ENCODE results near the gene ARRB1.

ARRB1 gene

DNA sequence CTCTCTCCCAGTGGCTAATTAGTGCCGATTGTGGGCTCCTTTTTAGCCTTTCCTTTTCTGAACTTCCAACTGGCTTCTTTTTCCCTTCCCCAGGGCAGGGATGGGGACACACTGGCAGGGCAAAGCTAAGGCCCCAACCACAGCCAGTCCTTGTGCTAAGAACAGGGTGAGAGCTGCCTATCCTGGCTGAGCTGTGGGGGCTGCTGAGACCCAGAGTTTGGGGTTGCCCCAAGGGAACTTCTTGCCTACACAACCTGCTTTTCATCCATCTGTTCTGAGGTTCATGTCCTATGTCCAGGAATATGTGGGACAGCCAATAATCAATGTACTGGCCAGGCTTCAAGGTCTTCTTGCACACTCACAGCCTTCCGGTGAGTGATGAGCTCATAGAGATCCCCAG is 120.8 kb downstream of the ARRB1 start:
- DNase-seq (ENCODE audit: low read depth): no peak
- TF ChIP-seq, protein P1, sequence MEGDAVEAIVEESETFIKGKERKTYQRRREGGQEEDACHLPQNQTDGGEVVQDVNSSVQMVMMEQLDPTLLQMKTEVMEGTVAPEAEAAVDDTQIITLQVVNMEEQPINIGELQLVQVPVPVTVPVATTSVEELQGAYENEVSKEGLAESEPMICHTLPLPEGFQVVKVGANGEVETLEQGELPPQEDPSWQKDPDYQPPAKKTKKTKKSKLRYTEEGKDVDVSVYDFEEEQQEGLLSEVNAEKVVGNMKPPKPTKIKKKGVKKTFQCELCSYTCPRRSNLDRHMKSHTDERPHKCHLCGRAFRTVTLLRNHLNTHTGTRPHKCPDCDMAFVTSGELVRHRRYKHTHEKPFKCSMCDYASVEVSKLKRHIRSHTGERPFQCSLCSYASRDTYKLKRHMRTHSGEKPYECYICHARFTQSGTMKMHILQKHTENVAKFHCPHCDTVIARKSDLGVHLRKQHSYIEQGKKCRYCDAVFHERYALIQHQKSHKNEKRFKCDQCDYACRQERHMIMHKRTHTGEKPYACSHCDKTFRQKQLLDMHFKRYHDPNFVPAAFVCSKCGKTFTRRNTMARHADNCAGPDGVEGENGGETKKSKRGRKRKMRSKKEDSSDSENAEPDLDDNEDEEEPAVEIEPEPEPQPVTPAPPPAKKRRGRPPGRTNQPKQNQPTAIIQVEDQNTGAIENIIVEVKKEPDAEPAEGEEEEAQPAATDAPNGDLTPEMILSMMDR (conservative IDR thresholded peaks at IDR 0.05; ENCODE audit: control insufficient read depth, insufficient read depth, low read depth, low read length): no peak
- H3K4me3 ChIP-seq (ENCODE audit: control insufficient read depth, low read depth, low read length): no peak overlapping the region

DNA sequence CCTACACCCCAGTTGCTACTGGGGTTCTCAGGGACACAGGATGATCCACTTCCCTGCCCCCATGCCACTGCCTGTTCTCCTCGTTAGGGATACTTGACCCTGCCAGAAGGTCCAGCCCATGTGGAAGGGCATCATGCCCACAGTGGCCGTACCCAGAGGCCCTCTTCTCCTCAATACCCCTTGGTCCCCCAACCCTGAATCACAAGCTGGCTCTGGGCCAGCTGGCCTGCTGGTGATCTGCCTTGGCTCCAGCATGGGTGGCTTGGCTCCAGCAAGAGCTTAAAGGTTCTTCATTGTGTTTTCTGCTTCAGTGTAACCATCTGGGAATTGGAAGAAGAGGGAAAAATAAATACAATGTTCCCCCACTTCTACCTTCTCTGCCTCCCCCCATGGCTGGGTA is 122.0 kb downstream of the ARRB1 start:
- TF ChIP-seq, protein P1 (conservative IDR thresholded peaks at IDR 0.05; ENCODE audit: control insufficient read depth, insufficient read depth, low read depth, low read length): no peak
- H3K4me3 ChIP-seq (ENCODE audit: control insufficient read depth, low read depth, low read length): no peak overlapping the region
- no peak for DNase-seq (ENCODE audit: low read depth)

DNA sequence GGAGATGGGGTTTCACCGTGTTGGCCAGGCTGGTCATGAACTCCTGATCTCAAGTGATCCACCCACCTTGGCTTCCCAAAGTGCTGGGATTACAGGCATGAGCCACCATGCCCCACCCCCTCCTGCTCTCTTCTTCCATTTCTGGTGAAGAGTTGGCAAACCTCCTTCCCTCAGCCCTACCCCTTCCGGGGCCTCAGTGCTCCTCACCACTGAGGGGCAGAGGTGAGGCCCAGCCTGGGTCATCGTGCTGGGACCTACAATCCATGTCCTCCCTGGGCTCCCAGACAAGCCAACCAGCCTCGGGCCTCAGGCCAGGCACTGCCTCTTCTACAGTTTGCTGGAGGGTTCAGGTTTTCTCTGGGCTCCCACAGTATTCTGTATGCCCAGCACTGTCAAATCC is 125.7 kb downstream of the ARRB1 start:
- H3K4me3 ChIP-seq (ENCODE audit: control insufficient read depth, low read depth, low read length): no peak overlapping the region
- TF ChIP-seq, protein P1 (conservative IDR thresholded peaks at IDR 0.05; ENCODE audit: control insufficient read depth, insufficient read depth, low read depth, low read length): no peak
- DNase-seq (ENCODE audit: low read depth): no peak

DNA sequence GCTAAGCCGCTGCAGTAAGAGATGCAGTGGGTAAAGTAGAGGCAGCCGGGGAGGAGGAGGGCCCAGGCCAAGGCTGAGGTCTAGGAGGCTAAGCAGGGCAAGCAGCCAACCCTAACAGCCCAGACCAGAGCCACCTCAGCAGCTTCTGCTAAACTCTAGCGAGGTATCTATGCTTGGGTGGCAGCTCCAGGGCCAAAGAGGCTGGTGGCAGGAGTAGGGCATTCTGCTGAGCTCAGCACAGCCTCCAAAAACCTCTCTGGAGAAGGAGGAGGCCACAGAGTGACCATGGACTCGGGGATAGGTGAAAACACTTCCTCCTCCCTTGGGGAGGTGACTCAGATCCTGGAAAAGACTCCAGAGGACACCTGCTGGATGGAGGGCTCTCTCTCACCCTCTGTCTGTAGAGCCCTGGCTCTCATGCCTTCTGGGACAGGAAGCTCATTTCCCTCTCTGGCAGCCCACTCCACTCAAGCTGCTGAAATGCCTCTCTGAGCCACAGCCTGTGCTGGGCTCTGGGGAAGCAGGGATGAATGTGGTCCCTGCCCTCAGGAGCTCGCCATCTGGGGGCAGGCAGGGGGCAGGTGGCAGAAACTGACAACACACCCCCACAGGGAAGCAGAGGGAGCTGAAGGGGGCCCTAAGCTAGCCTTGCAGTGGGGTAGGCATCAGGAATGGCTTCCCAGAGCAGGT is 127.4 kb downstream of the ARRB1 start:
- no peak for DNase-seq (ENCODE audit: low read depth)
- no peak overlapping the region for H3K4me3 ChIP-seq (ENCODE audit: control insufficient read depth, low read depth, low read length)
- TF ChIP-seq, protein P1 (conservative IDR thresholded peaks at IDR 0.05; ENCODE audit: control insufficient read depth, insufficient read depth, low read depth, low read length): no peak

DNA sequence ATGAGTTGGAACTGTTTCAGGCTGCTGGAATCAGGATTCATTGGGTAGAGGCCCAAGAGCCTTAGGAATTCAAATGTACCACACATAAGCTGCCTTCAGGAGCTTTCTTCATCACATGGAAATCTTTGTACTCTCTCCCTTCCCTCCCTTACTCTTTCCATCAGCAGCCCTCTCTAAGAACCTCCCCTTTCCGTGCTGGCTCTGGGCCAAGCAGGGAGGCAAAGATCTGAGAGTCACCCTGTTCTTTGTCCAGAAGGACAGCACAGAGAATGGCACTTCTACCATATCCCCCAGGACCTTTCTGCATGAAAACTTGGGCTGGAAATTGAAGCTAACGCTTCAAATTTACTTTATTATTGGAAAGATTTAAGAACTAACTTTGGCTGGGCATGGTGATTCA is 131.6 kb downstream of the ARRB1 start:
- no peak overlapping the region for H3K4me3 ChIP-seq (ENCODE audit: control insufficient read depth, low read depth, low read length)
- TF ChIP-seq, protein P1 (conservative IDR thresholded peaks at IDR 0.05; ENCODE audit: control insufficient read depth, insufficient read depth, low read depth, low read length): no peak
- no peak for DNase-seq (ENCODE audit: low read depth)

DNA sequence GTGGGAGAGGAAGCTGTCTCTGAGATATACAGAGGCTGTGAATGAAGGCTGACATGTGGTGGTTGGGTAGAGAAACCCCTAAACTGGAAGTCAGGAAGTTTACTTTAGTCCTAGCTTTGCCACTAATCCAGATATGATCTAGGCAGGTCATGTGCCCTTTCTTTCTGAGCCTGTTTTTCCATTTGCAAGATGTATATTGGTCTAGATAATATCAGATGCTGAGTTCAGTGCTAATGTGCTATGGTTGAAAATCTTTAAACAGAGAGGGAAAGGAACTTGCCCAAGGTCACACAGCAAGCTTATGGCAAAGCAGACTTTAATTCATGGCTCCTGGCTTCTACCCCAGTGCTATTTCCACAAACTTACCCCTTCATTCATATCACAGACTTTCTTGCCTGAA is 136.6 kb downstream of the ARRB1 start:
- TF ChIP-seq, protein P1 (conservative IDR thresholded peaks at IDR 0.05; ENCODE audit: control insufficient read depth, insufficient read depth, low read depth, low read length): no peak
- H3K4me3 ChIP-seq (ENCODE audit: control insufficient read depth, low read depth, low read length): no peak overlapping the region

DNA sequence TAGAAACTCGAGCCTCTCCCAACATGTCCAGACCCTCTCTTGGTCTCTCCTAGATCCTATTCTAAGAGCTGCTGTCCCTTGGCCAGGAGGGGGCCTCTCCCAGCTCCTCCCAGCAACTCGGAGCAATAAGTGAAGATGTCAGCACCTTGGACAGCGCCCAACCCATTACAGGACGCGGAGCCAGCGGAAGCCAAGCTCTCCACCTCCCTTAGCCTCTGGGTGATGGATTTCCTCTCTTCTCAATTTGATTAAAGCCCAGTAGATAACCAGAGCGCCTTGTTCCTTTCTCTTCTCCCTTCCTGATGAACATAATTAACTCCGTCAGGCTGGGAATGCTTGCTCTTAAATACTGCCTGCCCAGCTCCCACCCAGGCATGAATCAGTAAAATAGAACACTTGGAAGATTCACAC is 137.0 kb downstream of the ARRB1 start:
- H3K4me3 ChIP-seq (ENCODE audit: control insufficient read depth, low read depth, low read length): no peak overlapping the region
- DNase-seq (ENCODE audit: low read depth): peak; percentile 75
- TF ChIP-seq, protein P1 (conservative IDR thresholded peaks at IDR 0.05; ENCODE audit: control insufficient read depth, insufficient read depth, low read depth, low read length): peak; percentile 50

More for the DNA sequence above, 136.6 kb downstream of the ARRB1 start:
- no peak for DNase-seq (ENCODE audit: low read depth)

All from fibroblast of mammary gland (primary cell).